ENCODE data around the gene THSD7B. TPM values are rescaled to one million over a fixed set of nuclear protein-coding genes. Genes with fewer than 3 reads are reported as not detected.

THSD7B gene
- polyA plus RNA-seq, 1 donor from 2014 or later: 0.46 TPM

DNA sequence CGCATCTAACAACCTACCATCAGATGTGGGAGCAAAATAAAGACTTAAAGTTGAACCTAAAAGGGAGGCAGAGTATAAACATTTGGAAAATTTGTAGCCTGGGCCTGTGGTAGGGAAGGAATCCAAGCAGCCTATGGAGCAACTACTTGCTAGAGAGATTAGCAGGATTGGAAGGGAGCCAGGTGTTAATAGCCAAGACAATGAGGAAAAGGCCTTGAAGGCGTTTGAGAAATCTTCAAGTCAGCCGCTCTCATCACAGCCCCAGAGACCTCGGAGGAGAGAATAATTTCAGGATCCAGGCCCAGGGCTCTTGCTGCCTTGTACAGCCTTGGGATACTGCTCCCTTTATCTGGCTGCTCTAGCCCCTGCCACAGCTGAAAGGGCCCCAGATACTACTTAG, 219.7 kb downstream of the THSD7B start:
- no peaks in the 10 kb centered on the region for H3K79me2 ChIP-seq (replicated peaks; ENCODE audit: insufficient read depth, low read length)
- H3K9me3 ChIP-seq (ENCODE audit: low read length): no peaks in the 10 kb centered on the region
- H3F3A ChIP-seq (ENCODE audit: insufficient read depth, low read length, poor library complexity, severe bottlenecking): no peaks in the 10 kb centered on the region
- no peak overlapping the region for H3K4me2 ChIP-seq (ENCODE audit: low read length)
- H3K36me3 ChIP-seq (ENCODE audit: insufficient read depth, low read length): no peaks in the 10 kb centered on the region
- no peak overlapping the region for H3K4me3 ChIP-seq (ENCODE audit: low read length)
- H3K27me3 ChIP-seq (ENCODE audit: insufficient read depth, low read depth, low read length): no peaks in the 10 kb centered on the region
- H3K9me2 ChIP-seq (ENCODE audit: insufficient read depth, low read length): no peaks in the 10 kb centered on the region
- H3K27ac ChIP-seq (ENCODE audit: low read length): no peak overlapping the region
- H3K9ac ChIP-seq (ENCODE audit: low read length): no peak overlapping the region
- no peaks in the 10 kb centered on the region for H4K20me1 ChIP-seq (ENCODE audit: insufficient read depth)
- no peak overlapping the region for H2AFZ ChIP-seq (ENCODE audit: low read depth, low read length)
- TF ChIP-seq, protein P1, sequence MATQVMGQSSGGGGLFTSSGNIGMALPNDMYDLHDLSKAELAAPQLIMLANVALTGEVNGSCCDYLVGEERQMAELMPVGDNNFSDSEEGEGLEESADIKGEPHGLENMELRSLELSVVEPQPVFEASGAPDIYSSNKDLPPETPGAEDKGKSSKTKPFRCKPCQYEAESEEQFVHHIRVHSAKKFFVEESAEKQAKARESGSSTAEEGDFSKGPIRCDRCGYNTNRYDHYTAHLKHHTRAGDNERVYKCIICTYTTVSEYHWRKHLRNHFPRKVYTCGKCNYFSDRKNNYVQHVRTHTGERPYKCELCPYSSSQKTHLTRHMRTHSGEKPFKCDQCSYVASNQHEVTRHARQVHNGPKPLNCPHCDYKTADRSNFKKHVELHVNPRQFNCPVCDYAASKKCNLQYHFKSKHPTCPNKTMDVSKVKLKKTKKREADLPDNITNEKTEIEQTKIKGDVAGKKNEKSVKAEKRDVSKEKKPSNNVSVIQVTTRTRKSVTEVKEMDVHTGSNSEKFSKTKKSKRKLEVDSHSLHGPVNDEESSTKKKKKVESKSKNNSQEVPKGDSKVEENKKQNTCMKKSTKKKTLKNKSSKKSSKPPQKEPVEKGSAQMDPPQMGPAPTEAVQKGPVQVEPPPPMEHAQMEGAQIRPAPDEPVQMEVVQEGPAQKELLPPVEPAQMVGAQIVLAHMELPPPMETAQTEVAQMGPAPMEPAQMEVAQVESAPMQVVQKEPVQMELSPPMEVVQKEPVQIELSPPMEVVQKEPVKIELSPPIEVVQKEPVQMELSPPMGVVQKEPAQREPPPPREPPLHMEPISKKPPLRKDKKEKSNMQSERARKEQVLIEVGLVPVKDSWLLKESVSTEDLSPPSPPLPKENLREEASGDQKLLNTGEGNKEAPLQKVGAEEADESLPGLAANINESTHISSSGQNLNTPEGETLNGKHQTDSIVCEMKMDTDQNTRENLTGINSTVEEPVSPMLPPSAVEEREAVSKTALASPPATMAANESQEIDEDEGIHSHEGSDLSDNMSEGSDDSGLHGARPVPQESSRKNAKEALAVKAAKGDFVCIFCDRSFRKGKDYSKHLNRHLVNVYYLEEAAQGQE (IDR thresholded peaks at IDR 0.05; ENCODE audit: borderline replicate concordance): no peak
- TF ChIP-seq SMC3 (conservative IDR thresholded peaks at IDR 0.05; ENCODE audit: poor library complexity) (no peak), EP300 (conservative IDR thresholded peaks at IDR 0.05; ENCODE audit: poor library complexity, severe bottlenecking) (no peak), POLR2AphosphoS5 (IDR thresholded peaks at IDR 0.05) (no peak), EZH2 (IDR thresholded peaks at IDR 0.05; ENCODE audit: borderline replicate concordance, insufficient read depth, low read length, poor library complexity, severe bottlenecking) (no peak), MXI1 (conservative IDR thresholded peaks at IDR 0.05; ENCODE audit: poor library complexity, severe bottlenecking) (no peak), RAD21 (conservative IDR thresholded peaks at IDR 0.05) (no peak), TAF1 (IDR thresholded peaks at IDR 0.05; ENCODE audit: low read depth) (no peak)
- TF ChIP-seq, protein P2, sequence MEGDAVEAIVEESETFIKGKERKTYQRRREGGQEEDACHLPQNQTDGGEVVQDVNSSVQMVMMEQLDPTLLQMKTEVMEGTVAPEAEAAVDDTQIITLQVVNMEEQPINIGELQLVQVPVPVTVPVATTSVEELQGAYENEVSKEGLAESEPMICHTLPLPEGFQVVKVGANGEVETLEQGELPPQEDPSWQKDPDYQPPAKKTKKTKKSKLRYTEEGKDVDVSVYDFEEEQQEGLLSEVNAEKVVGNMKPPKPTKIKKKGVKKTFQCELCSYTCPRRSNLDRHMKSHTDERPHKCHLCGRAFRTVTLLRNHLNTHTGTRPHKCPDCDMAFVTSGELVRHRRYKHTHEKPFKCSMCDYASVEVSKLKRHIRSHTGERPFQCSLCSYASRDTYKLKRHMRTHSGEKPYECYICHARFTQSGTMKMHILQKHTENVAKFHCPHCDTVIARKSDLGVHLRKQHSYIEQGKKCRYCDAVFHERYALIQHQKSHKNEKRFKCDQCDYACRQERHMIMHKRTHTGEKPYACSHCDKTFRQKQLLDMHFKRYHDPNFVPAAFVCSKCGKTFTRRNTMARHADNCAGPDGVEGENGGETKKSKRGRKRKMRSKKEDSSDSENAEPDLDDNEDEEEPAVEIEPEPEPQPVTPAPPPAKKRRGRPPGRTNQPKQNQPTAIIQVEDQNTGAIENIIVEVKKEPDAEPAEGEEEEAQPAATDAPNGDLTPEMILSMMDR (IDR thresholded peaks at IDR 0.05; ENCODE audit: poor library complexity, severe bottlenecking): no peak

DNA sequence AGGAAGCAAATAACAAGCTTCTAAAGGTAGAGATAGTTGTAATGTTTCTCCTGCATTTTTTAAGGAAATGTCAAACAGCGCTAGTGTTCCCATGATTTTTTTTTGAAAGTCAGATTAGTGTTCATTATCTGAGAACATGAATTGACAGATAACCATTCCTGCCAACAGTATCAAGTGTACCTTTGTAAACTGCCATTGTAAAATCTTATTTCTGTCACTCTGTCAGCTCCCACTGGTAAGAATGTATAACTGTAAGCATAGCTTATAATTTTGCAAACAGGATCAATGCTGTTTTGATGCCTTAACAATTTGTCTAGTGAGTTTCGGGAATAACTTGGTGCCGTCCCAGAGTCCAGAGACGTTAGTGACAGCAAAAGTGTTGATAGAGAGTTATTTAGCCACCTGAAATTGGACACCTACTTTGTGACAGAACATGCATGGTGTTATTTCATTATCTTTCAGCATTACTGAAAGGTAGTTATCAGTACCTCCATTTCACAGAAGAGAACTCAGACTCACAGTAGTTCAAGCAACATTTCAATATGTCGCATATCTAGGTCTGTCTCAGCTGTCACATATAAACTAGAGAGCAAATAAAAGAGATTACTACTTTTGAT, 221.4 kb downstream of the THSD7B start:
- TF ChIP-seq TAF1 (IDR thresholded peaks at IDR 0.05; ENCODE audit: low read depth): no peak
- peak; percentile 23 for TF ChIP-seq POLR2AphosphoS5 (IDR thresholded peaks at IDR 0.05)
- TF ChIP-seq EP300 (conservative IDR thresholded peaks at IDR 0.05; ENCODE audit: poor library complexity, severe bottlenecking): peak; percentile 88
- TF ChIP-seq SMC3 (conservative IDR thresholded peaks at IDR 0.05; ENCODE audit: poor library complexity): no peak
- TF ChIP-seq MXI1 (conservative IDR thresholded peaks at IDR 0.05; ENCODE audit: poor library complexity, severe bottlenecking): no peak
- TF ChIP-seq RAD21 (conservative IDR thresholded peaks at IDR 0.05): peak; percentile 58
- TF ChIP-seq EZH2 (IDR thresholded peaks at IDR 0.05; ENCODE audit: borderline replicate concordance, insufficient read depth, low read length, poor library complexity, severe bottlenecking): no peak
- TF ChIP-seq, protein P1 (IDR thresholded peaks at IDR 0.05; ENCODE audit: borderline replicate concordance): peak; percentile 54
- TF ChIP-seq, protein P2 (IDR thresholded peaks at IDR 0.05; ENCODE audit: poor library complexity, severe bottlenecking): peak; percentile 61
- Histone ChIP-seq H3K4me2 (ENCODE audit: low read length) (peak overlapping the region; percentile 28), H4K20me1 (ENCODE audit: insufficient read depth) (no peaks in the 10 kb centered on the region), H3K9me3 (ENCODE audit: low read length) (no peaks in the 10 kb centered on the region), H3K9me2 (ENCODE audit: insufficient read depth, low read length) (no peaks in the 10 kb centered on the region), H3F3A (ENCODE audit: insufficient read depth, low read length, poor library complexity, severe bottlenecking) (no peaks in the 10 kb centered on the region), H3K27ac (ENCODE audit: low read length) (no peak overlapping the region), H3K36me3 (ENCODE audit: insufficient read depth, low read length) (no peaks in the 10 kb centered on the region), H3K27me3 (ENCODE audit: insufficient read depth, low read depth, low read length) (no peaks in the 10 kb centered on the region), H3K9ac (ENCODE audit: low read length) (no peak overlapping the region), H3K4me3 (ENCODE audit: low read length) (no peak overlapping the region), H2AFZ (ENCODE audit: low read depth, low read length) (no peak overlapping the region), H3K79me2 (replicated peaks; ENCODE audit: insufficient read depth, low read length) (no peaks in the 10 kb centered on the region)
